H1 (cell line): ENCODE measurements around the gene BICD1.

Experiments used
- EP300 ChIP-seq, 2 experiments: IDR thresholded peaks; 1 replicate in 1 of 2; 2 replicates in 1 of 2; pipeline ENCODE4 v1.6.1; 2011 to 2012; ENCODE audit warnings: low read depth in 2 of 2, low read length in 2 of 2, mild to moderate bottlenecking in 2 of 2, borderline replicate concordance in 1 of 2, inconsistent platforms in 1 of 2, moderate library complexity in 1 of 2
- EZH2 ChIP-seq: fragments of 200-600 bp; sonication (generic); IDR thresholded peaks from 2 replicates; pipeline ENCODE4 v1.7.1; 2012; ENCODE audit warnings: low read depth, mild to moderate bottlenecking, moderate library complexity, low read length, inconsistent platforms; ENCODE audit not compliant: severe bottlenecking
- POLR2A ChIP-seq, 2 experiments: IDR thresholded peaks; 1 replicate in 1 of 2; 2 replicates in 1 of 2; pipeline ENCODE4 v1.6.1; 2011; ENCODE audit warnings: low read depth in 2 of 2, low read length in 2 of 2, mild to moderate bottlenecking in 2 of 2; ENCODE audit errors: control extremely low read depth in 1 of 2
- SIN3A ChIP-seq, 2 experiments: IDR thresholded peaks in 1 of 2; conservative IDR thresholded peaks in 1 of 2; 2 replicates each; pipeline ENCODE4 v1.6.1; 2011 to 2012; ENCODE audit warnings: low read length in 2 of 2, improper control_type of control experiment in 1 of 2, low read depth in 1 of 2, mild to moderate bottlenecking in 1 of 2
- TF ChIP-seq, protein P1 (sequence below): IDR thresholded peaks from 2 replicates; pipeline ENCODE4 v1.6.1; 2011; ENCODE audit warnings: low read depth, mild to moderate bottlenecking, low read length; ENCODE audit not compliant: insufficient read depth
- TF ChIP-seq, protein P2 (sequence below), 3 experiments: IDR thresholded peaks; 1 replicate in 2 of 3; 2 replicates in 1 of 3; pipeline versions ENCODE4 v1.5.1 to v1.6.1; 2011; ENCODE audit warnings: low read length in 3 of 3, mild to moderate bottlenecking in 3 of 3, inconsistent platforms in 2 of 3, low read depth in 1 of 3, moderate library complexity in 1 of 3; ENCODE audit not compliant: insufficient read depth in 1 of 3; ENCODE audit errors: control extremely low read depth in 1 of 3

DNA sequence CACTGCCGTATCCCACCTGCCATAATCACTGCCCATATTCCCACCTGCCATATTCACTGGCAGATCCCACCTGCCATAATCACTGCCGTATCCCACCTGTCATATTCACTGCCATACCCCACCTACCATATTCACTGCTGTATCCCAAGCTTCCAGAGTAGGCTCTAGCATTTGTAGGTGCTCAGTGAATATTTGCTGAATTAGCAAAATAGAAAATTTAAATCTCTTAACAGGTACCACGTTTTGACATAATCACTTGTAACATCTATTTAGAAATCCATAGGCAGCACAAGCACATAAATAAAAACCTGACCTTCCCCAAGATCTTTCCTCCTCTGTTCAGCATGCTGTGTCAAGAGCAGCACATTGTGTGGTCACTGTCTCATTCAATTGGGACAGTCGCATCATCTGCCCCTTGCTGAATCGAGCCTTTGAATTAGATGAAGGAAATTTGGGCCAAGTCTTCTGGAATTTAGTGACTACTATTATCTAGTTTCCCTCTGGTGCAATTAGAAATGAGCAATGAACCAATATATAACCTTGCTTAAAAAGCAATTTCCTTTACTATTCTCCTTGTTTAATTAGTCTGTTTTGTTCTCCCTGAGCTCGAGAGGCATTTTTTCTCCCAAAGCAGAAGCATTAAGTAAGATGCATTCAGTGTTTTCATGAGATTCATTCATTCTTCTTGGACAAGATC is 147.8 kb downstream of the BICD1 start:
- TF ChIP-seq SIN3A (conservative IDR thresholded peaks at IDR 0.05 in 1 of 2, IDR thresholded peaks at IDR 0.05 in 1 of 2; ENCODE audit: low read depth in 1 of 2, low read length in 2 of 2) (no peak), EP300 (IDR thresholded peaks at IDR 0.05; ENCODE audit: borderline replicate concordance in 1 of 2, low read depth in 2 of 2, low read length in 2 of 2) (no peak), POLR2A (IDR thresholded peaks at IDR 0.05; ENCODE audit: control extremely low read depth in 1 of 2, low read depth in 2 of 2, low read length in 2 of 2) (no peak), EZH2 (no peak)
- TF ChIP-seq, protein P1, sequence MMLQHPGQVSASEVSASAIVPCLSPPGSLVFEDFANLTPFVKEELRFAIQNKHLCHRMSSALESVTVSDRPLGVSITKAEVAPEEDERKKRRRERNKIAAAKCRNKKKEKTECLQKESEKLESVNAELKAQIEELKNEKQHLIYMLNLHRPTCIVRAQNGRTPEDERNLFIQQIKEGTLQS, result no peak
- TF ChIP-seq, protein P2, sequence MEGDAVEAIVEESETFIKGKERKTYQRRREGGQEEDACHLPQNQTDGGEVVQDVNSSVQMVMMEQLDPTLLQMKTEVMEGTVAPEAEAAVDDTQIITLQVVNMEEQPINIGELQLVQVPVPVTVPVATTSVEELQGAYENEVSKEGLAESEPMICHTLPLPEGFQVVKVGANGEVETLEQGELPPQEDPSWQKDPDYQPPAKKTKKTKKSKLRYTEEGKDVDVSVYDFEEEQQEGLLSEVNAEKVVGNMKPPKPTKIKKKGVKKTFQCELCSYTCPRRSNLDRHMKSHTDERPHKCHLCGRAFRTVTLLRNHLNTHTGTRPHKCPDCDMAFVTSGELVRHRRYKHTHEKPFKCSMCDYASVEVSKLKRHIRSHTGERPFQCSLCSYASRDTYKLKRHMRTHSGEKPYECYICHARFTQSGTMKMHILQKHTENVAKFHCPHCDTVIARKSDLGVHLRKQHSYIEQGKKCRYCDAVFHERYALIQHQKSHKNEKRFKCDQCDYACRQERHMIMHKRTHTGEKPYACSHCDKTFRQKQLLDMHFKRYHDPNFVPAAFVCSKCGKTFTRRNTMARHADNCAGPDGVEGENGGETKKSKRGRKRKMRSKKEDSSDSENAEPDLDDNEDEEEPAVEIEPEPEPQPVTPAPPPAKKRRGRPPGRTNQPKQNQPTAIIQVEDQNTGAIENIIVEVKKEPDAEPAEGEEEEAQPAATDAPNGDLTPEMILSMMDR (IDR thresholded peaks at IDR 0.05; ENCODE audit: control extremely low read depth in 1 of 3, insufficient read depth in 1 of 3, low read depth in 1 of 3, low read length in 3 of 3), result no peak
